ENCODE data around the gene PAXX.

PAXX gene

DNA sequence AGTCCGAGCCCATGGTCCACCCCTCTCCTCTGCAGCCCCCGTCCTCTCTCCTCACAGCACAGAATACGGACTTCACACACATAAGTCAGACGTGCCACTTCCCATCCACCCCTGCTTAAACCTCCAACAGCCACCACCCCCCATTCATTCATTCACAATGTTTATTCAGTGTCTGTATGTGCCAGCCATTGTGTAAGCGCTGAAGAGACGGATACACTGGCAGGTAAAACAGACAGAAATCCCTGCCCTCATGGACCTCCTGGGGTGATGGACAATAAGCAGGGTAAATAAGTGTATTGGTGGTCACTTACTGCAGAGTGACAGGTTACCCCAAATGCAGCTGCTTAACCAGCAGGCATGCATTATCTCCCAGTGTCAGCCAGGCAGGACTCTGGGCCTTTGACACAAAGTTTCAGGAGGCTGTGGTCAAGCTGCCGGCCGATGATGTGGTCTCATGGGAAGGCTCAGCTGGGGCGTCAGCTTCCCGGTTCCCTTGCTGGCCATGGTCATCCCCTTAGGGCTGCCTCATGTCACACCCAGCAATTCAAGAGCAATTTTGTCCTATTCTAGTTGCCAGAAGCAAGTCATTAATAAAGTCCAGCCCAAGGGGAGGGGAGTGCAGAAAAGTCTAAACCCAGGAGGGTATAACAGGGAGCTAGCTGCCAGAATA, 1.8 kb upstream of the PAXX start:
- Histone ChIP-seq H3K9me2 (replicated peaks; ENCODE audit: insufficient read depth, low read length) (no peaks in the 10 kb centered on the region), H3F3A (ENCODE audit: insufficient read depth) (no peaks in the 10 kb centered on the region), H3K9ac (ENCODE audit: low read length) (no peak overlapping the region), H3K36me3 (ENCODE audit: low read length) (no peaks in the 10 kb centered on the region), H3K4me2 (ENCODE audit: low read depth, low read length, poor library complexity, severe bottlenecking) (no peak overlapping the region), H3K27ac (ENCODE audit: low read depth, low read length) (no peak overlapping the region), H3K79me2 (ENCODE audit: insufficient read depth, low read length) (no peaks in the 10 kb centered on the region), H3K27me3 (ENCODE audit: low read length) (no peaks in the 10 kb centered on the region), H2AFZ (ENCODE audit: low read depth, low read length, severe bottlenecking) (no peak overlapping the region), H3K4me3 (ENCODE audit: insufficient read depth, low read length, poor library complexity, severe bottlenecking) (no peak overlapping the region), H4K20me1 (ENCODE audit: low read depth, low read length) (no peaks in the 10 kb centered on the region), H3K9me3 (ENCODE audit: insufficient read depth, low read length) (no peaks in the 10 kb centered on the region)
- no peak for TF ChIP-seq EZH2phosphoT487 (conservative IDR thresholded peaks at IDR 0.05; ENCODE audit: low read length)
- TF ChIP-seq, protein P1, sequence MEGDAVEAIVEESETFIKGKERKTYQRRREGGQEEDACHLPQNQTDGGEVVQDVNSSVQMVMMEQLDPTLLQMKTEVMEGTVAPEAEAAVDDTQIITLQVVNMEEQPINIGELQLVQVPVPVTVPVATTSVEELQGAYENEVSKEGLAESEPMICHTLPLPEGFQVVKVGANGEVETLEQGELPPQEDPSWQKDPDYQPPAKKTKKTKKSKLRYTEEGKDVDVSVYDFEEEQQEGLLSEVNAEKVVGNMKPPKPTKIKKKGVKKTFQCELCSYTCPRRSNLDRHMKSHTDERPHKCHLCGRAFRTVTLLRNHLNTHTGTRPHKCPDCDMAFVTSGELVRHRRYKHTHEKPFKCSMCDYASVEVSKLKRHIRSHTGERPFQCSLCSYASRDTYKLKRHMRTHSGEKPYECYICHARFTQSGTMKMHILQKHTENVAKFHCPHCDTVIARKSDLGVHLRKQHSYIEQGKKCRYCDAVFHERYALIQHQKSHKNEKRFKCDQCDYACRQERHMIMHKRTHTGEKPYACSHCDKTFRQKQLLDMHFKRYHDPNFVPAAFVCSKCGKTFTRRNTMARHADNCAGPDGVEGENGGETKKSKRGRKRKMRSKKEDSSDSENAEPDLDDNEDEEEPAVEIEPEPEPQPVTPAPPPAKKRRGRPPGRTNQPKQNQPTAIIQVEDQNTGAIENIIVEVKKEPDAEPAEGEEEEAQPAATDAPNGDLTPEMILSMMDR (IDR thresholded peaks at IDR 0.05; ENCODE audit: insufficient read depth, low read length, poor library complexity, severe bottlenecking), result no peak

DNA sequence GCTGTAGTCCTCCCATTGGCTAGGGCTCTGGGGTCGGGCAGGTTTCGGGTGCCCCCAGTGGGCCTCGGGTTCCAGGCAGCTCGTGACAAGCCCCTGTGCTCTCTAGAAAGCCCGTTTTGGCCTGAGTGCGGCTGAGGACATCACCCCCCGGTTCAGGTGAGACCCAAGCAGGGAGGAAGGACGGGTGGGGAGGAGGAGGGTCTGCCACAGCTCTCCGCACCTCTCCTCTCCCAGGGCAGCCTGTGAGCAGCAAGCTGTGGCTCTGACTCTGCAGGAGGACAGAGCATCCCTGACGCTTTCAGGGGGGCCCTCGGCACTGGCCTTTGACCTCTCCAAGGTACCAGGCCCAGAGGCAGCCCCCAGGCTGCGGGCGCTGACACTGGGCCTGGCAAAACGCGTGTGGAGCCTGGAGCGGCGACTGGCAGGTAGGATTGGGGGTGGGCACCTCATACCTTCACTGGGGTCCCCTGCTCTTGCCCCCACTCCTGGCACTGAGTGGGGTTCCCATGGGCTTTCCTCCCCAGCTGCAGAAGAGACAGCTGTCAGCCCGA, 672 bp downstream of the PAXX start:
- Histone ChIP-seq H3K9ac (ENCODE audit: low read length) (peak overlapping the region; percentile 89), H3K79me2 (ENCODE audit: insufficient read depth, low read length) (no peaks in the 10 kb centered on the region), H3K4me2 (ENCODE audit: low read depth, low read length, poor library complexity, severe bottlenecking) (peak overlapping the region; percentile 88), H3K4me3 (ENCODE audit: insufficient read depth, low read length, poor library complexity, severe bottlenecking) (peak overlapping the region; percentile 66), H3F3A (ENCODE audit: insufficient read depth) (no peaks in the 10 kb centered on the region), H3K9me2 (replicated peaks; ENCODE audit: insufficient read depth, low read length) (no peaks in the 10 kb centered on the region), H2AFZ (ENCODE audit: low read depth, low read length, severe bottlenecking) (peak overlapping the region; percentile 86), H3K27ac (ENCODE audit: low read depth, low read length) (peak overlapping the region; percentile 60), H3K9me3 (ENCODE audit: insufficient read depth, low read length) (no peaks in the 10 kb centered on the region), H3K36me3 (ENCODE audit: low read length) (no peaks in the 10 kb centered on the region), H3K27me3 (ENCODE audit: low read length) (no peaks in the 10 kb centered on the region), H4K20me1 (ENCODE audit: low read depth, low read length) (no peaks in the 10 kb centered on the region)
- TF ChIP-seq, protein P1 (IDR thresholded peaks at IDR 0.05; ENCODE audit: insufficient read depth, low read length, poor library complexity, severe bottlenecking), result no peak
- TF ChIP-seq EZH2phosphoT487 (conservative IDR thresholded peaks at IDR 0.05; ENCODE audit: low read length), result no peak

DNA sequence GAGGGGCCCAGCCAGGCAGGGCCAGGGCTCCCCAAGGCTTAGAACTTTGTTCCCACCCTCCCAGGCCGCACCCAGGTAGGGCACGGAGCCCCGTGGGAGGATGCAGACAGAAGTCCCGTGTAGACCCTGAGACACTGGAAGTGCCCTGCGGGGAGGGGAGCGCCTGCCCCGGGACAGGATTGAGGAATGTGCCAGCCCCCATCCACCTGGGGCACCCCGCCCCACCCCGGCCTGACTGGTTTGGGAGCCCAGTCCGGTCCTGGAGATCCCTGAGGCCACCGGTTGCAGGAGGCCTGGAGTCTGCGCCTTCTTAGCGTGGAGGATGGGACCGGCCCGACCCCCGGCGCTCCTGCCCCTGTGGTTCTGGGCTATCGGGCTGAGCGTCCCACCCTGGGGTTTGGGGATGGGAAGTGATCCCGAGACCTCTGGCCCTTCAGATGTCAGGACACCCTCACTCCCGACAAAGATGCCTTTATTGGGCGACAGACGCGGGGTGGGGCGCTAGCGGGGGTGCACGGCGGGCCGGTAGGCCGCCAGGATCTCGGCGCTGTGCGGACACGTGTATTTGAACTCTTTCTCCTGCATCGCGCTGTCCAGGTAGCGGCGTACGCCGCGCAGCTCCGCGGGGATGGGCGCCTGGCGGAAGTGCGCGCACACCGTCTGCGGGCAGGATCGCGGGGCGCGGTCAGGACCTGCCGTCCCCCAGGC, 2.1 kb downstream of the PAXX start:
- Histone ChIP-seq H3K79me2 (ENCODE audit: insufficient read depth, low read length) (no peaks in the 10 kb centered on the region), H3K9me3 (ENCODE audit: insufficient read depth, low read length) (no peaks in the 10 kb centered on the region), H3K27me3 (ENCODE audit: low read length) (no peaks in the 10 kb centered on the region), H3K27ac (ENCODE audit: low read depth, low read length) (no peak overlapping the region), H3K9ac (ENCODE audit: low read length) (no peak overlapping the region), H3K36me3 (ENCODE audit: low read length) (no peaks in the 10 kb centered on the region), H3F3A (ENCODE audit: insufficient read depth) (no peaks in the 10 kb centered on the region), H3K4me3 (ENCODE audit: insufficient read depth, low read length, poor library complexity, severe bottlenecking) (no peak overlapping the region), H2AFZ (ENCODE audit: low read depth, low read length, severe bottlenecking) (no peak overlapping the region), H3K4me2 (ENCODE audit: low read depth, low read length, poor library complexity, severe bottlenecking) (no peak overlapping the region), H3K9me2 (replicated peaks; ENCODE audit: insufficient read depth, low read length) (no peaks in the 10 kb centered on the region), H4K20me1 (ENCODE audit: low read depth, low read length) (no peaks in the 10 kb centered on the region)
- no peak for TF ChIP-seq EZH2phosphoT487 (conservative IDR thresholded peaks at IDR 0.05; ENCODE audit: low read length)
- TF ChIP-seq, protein P1 (IDR thresholded peaks at IDR 0.05; ENCODE audit: insufficient read depth, low read length, poor library complexity, severe bottlenecking), result no peak
